GM12864 (cell line): ENCODE data around the gene SEMA4A.
"Not testable (repeated sequence)": the region's sequence is repeated elsewhere in the genome, so short reads cannot be mapped to it uniquely, and the experiment has no call there.

Source experiments
- DNase-seq: peaks from one replicate; pipeline ENCODE4 v3.0.0-alpha.2; 2011; ENCODE audit warnings: low read depth
- H3K4me3 ChIP-seq: 2 replicates; pipeline ENCODE4 v1.5.1; 2011; ENCODE audit warnings: mild to moderate bottlenecking, low read depth, low read length, control low read depth
- CTCF ChIP-seq: IDR thresholded peaks from 2 replicates; pipeline ENCODE4 v1.5.1; 2011; ENCODE audit warnings: low read depth, mild to moderate bottlenecking, moderate library complexity, low read length, control low read depth, inconsistent platforms; ENCODE audit errors: missing control alignments

Gene SEMA4A

GRCh38 chr1:156121457-156121856 lies 31.9 kb upstream of the SEMA4A start:
- no peak for DNase-seq
- H3K4me3 ChIP-seq = no peak overlapping the region
- no peak for TF ChIP-seq CTCF

GRCh38 chr1:156122086-156122485 lies 31.3 kb upstream of the SEMA4A start:
- H3K4me3 ChIP-seq = no peak overlapping the region
- DNase-seq = no peak
- no peak for TF ChIP-seq CTCF

GRCh38 chr1:156122519-156123355 lies 30.6 kb upstream of the SEMA4A start:
- TF ChIP-seq CTCF = no peak
- no peak for DNase-seq
- H3K4me3 ChIP-seq = no peak overlapping the region

GRCh38 chr1:156123356-156124196 lies 29.8 kb upstream of the SEMA4A start:
- DNase-seq = no peak
- H3K4me3 ChIP-seq = no peak overlapping the region
- TF ChIP-seq CTCF = peak; percentile 25

- no peak for TF ChIP-seq CTCF
- H3K4me3 ChIP-seq = no peak overlapping the region
- no peak for DNase-seq
Observed at GRCh38 chr1:156124557-156125483, 28.6 kb upstream of the SEMA4A start.

- DNase-seq, H3K4me3 ChIP-seq: not testable (repeated sequence)
Observed at GRCh38 chr1:156125544-156125943, 27.8 kb upstream of the SEMA4A start.
